Esophagus squamous epithelium (tissue), 5 donors: Measurements from ENCODE around the gene DNAL4. TPM values are rescaled to one million over a fixed set of nuclear protein-coding genes. Genes with fewer than 3 reads are reported as not detected.
A peak's percentile ranks its signal among the peaks of the same experiment; 100 is the strongest.

ENCODE experiments used
- DNase-seq: peaks from one replicate; lab custom pipeline; 2025; lab: John Stamatoyannopoulos, UW
- H3K27ac ChIP-seq, 4 donors: fragments of 200-600 bp; sonication (generic); one replicate each; pipeline ENCODE4 v1.5.1; 2016 to 2019; ENCODE audit warnings: mild to moderate bottlenecking in 1 of 4
- H3K27me3 ChIP-seq, 4 donors: fragments of 200-600 bp; sonication (generic); 1 replicate in 3 of 4; 2 replicates in 1 of 4; pipeline versions ENCODE4 v1.5.1 to v1.6.0; 2017 to 2021; ENCODE audit warnings: antibody characterized with exemption in 1 of 4
- H3K36me3 ChIP-seq, 3 donors: fragments of 200-600 bp; sonication (generic); one replicate each; pipeline ENCODE4 v1.5.1; 2016 to 2019
- H3K4me1 ChIP-seq, 3 donors: fragments of 200-600 bp; sonication (generic); one replicate each; pipeline ENCODE4 v1.5.1; 2017 to 2019
- H3K4me3 ChIP-seq, 4 donors: fragments of 200-600 bp; sonication (generic); 1 replicate in 3 of 4; 2 replicates in 1 of 4; pipeline ENCODE4 v1.5.1; 2016 to 2019; ENCODE audit warnings: mild to moderate bottlenecking in 2 of 4, moderate library complexity in 1 of 4
- H3K9me3 ChIP-seq, 3 donors: fragments of 200-600 bp; sonication (generic); one replicate each; pipeline ENCODE4 v1.5.1; 2016 to 2019
- POLR2A ChIP-seq, 4 donors: fragments of 450-650 bp; IDR thresholded peaks; one replicate each; pipeline ENCODE4 v1.6.1; 2017; ENCODE audit warnings: antibody characterized with exemption in 4 of 4, mild to moderate bottlenecking in 4 of 4, moderate library complexity in 3 of 4
- WGBS, 2 donors: methylation state at CpG; one replicate each; pipeline ENCODE4 v1.1.5; 2018; 5-methylcytosine and 5-hydroxymethylcytosine counted together
- intact Hi-C: fragments of 100-400 bp; cut with DNase I; formaldehyde crosslinking; loops from one replicate; pipeline ENCODE4 v1.15.0; 2022
- total RNA-seq, 4 donors: library from RNA; depleted of rRNA; stranded (reverse); fragments of >200 nt; gene quantifications; one replicate each; pipeline ENCODE4 v1.1.0, GENCODE V29; 2016
- TF ChIP-seq, protein P1 (sequence below), 6 experiments: fragments of 450-650 bp in 4 of 6; fragments of 200-600 bp in 2 of 6; sonication (generic) in 2 of 6; IDR thresholded peaks; one replicate each; pipeline ENCODE4 v1.5.1; 2016 to 2019; ENCODE audit warnings: antibody characterized with exemption in 6 of 6, mild to moderate bottlenecking in 4 of 6, moderate library complexity in 4 of 6
- donor health status: DM: yes; HTN: yes; CAD: no.

The DNAL4 gene
- total RNA-seq, 4 donors from 2014 or later: 7.3 to 15.5 (median 13.7) TPM

DNA sequence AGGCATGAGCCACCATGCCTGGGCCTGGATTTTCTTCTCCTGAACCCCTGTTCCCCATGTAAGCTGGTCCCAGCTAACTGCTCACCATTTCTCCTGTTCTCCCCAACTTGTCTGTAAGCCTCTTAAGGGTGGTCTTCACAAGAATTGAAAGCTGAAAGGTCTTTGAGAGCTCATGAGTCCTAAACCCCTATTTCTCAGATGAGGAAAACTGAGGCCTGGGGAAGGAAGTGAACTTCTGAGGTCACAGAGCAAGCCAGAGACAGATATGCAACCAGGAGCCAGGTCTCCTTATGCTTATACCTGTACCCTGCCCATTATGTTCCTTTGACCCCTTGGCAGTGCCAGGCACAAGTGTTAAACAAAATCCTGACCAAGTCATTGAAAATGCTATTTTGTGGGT is 33.6 kb upstream of the DNAL4 start:
- H3K27ac ChIP-seq: no peak overlapping the region
- no peak overlapping the region for H3K4me3 ChIP-seq
- no peaks in the 10 kb centered on the region for H3K9me3 ChIP-seq
- DNase-seq: no peak
- H3K4me1 ChIP-seq: no peaks in the 10 kb centered on the region
- intact Hi-C loops: no loop called here
- no peak for TF ChIP-seq POLR2A (IDR thresholded peaks at IDR 0.05)
- TF ChIP-seq, protein P1, sequence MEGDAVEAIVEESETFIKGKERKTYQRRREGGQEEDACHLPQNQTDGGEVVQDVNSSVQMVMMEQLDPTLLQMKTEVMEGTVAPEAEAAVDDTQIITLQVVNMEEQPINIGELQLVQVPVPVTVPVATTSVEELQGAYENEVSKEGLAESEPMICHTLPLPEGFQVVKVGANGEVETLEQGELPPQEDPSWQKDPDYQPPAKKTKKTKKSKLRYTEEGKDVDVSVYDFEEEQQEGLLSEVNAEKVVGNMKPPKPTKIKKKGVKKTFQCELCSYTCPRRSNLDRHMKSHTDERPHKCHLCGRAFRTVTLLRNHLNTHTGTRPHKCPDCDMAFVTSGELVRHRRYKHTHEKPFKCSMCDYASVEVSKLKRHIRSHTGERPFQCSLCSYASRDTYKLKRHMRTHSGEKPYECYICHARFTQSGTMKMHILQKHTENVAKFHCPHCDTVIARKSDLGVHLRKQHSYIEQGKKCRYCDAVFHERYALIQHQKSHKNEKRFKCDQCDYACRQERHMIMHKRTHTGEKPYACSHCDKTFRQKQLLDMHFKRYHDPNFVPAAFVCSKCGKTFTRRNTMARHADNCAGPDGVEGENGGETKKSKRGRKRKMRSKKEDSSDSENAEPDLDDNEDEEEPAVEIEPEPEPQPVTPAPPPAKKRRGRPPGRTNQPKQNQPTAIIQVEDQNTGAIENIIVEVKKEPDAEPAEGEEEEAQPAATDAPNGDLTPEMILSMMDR (IDR thresholded peaks at IDR 0.05): no peak
- no peaks in the 10 kb centered on the region for H3K27me3 ChIP-seq
- no peaks in the 10 kb centered on the region for H3K36me3 ChIP-seq

DNA sequence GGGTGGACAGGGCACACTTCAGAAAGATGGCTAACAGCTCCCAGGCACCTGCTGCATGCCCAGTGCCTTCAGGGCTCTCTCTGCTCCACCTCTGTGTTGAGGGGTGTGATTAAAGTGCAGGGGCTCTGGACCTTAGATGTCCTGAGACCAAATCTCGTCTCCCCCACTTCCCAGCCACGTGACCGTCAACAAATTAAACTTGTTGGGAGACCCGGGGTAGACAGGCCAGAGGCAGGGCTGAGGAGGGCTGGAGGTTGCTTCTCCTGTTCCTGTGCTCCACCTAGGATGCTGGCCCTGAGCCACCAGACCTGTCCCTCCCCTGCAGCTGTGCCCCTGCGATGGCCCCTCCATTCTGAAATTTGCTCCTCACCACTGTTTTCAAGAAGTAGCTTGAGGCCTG is 32.9 kb upstream of the DNAL4 start:
- Histone ChIP-seq H3K9me3 (no peaks in the 10 kb centered on the region), H3K27me3 (no peaks in the 10 kb centered on the region), H3K4me3 (no peak overlapping the region), H3K36me3 (no peaks in the 10 kb centered on the region), H3K4me1 (no peaks in the 10 kb centered on the region), H3K27ac (no peak overlapping the region)
- TF ChIP-seq, protein P1 (IDR thresholded peaks at IDR 0.05): no peak
- no peak for TF ChIP-seq POLR2A (IDR thresholded peaks at IDR 0.05)
- DNase-seq: no peak
- 67 to 73% methylated on average over 2 to 4 of the region's 5 CpGs for WGBS, 2 donors
- intact Hi-C loops: no loop called here

- Histone ChIP-seq H3K27me3 (no peaks in the 10 kb centered on the region), H3K4me3 (no peak overlapping the region), H3K9me3 (no peaks in the 10 kb centered on the region), H3K27ac (no peak overlapping the region), H3K36me3 (no peaks in the 10 kb centered on the region), H3K4me1 (no peaks in the 10 kb centered on the region)
- no peak for DNase-seq
- 67 to 90% methylated on average over 3 to 13 of the region's 16 CpGs for WGBS, 2 donors
- TF ChIP-seq, protein P1 (IDR thresholded peaks at IDR 0.05): no peak
- no peak for TF ChIP-seq POLR2A (IDR thresholded peaks at IDR 0.05)
- intact Hi-C loops: no loop called here
These were observed 32.4 kb upstream of the DNAL4 start for GRCh38 chr22:38826386-38826785.

DNA sequence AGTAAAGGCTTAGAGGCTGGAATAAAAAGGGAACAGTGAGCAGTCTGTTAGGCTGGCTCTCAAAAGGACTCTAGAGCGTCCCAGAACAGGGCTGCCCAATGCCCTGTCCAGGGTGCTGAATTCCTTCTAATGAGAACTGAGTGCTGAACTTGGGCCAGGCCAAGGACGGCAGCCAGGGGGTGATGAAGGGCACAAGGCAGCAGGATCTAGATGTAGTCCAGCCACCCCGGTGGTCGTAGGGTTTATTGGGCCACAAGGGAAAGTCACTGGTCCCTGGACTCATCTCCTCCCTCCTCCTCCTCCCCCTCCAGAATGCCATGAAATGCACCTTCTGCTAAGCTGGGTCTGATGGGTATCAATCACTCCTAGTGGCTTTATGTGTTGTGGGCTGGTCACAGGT is 30.6 kb upstream of the DNAL4 start:
- WGBS, 2 donors: 3 to 8% methylated on average over 4 of the region's 4 CpGs
- Histone ChIP-seq H3K36me3 (no peaks in the 10 kb centered on the region), H3K27ac (no peak overlapping the region), H3K27me3 (no peaks in the 10 kb centered on the region), H3K9me3 (no peaks in the 10 kb centered on the region), H3K4me3 (no peak overlapping the region), H3K4me1 (no peaks in the 10 kb centered on the region)
- DNase-seq: no peak
- no peak for TF ChIP-seq POLR2A (IDR thresholded peaks at IDR 0.05)
- TF ChIP-seq, protein P1 (IDR thresholded peaks at IDR 0.05): peak in 1 of 6 experiments; percentile 18
- intact Hi-C loops: no loop called here

- H3K36me3 ChIP-seq: no peaks in the 10 kb centered on the region
These were observed 29.7 kb upstream of the DNAL4 start for GRCh38 chr22:38823637-38824036.

More at GRCh38 chr22:38823637-38824036, 29.7 kb upstream of the DNAL4 start:
- intact Hi-C loops: no loop called here
- Histone ChIP-seq H3K27me3 (peaks cover 0 to 3% (median 0%) of the 10 kb centered on the region in 4 donors), H3K4me1 (no peaks in the 10 kb centered on the region), H3K9me3 (no peaks in the 10 kb centered on the region), H3K27ac (no peak overlapping the region), H3K4me3 (no peak overlapping the region)
- DNase-seq: no peak
- TF ChIP-seq, protein P1 (IDR thresholded peaks at IDR 0.05): no peak
- 49 to 69% methylated on average over 2 of the region's 2 CpGs for WGBS, 2 donors
